ENCODE results near the gene MPPED2.

GRCh38 chr11:30504468-30504867 lies 81.7 kb downstream of the MPPED2 start:
- TF ChIP-seq CTCF (IDR thresholded peaks at IDR 0.05; ENCODE audit: low read length) (no peak), EZH2 (optimal IDR thresholded peaks at IDR 0.05; ENCODE audit: low read depth, low read length) (no peak), EZH2phosphoT487 (IDR thresholded peaks at IDR 0.05; ENCODE audit: low read length) (no peak)
